ENCODE results near the gene NAIF1. TPM values are rescaled to one million over a fixed set of nuclear protein-coding genes. Genes with fewer than 3 reads are reported as not detected.
"Not testable (repeated sequence)": the region's sequence is repeated elsewhere in the genome, so short reads cannot be mapped to it uniquely, and the experiment has no call there.

Gene NAIF1
- polyA plus RNA-seq, 3 donors: 4.6 to 6.5 (median 5.6) TPM

DNA sequence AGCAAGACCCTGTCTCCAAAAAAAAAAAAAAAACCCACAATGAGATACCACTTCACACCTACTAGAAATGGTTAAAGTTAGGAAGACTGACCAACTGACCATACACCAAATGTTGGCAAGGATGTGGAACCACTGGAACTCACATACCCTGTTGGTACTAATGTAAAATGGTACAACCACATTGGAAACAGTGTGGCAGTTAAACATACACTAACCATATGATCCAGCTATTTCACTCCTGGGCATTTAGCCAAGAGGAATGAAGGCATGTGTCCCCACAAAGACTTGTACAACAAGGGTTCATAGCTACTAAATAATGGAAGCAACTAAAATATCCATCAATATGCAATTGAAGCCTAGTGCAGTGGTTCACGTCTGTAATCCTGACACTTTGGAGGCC lies 21.3 kb downstream of the NAIF1 start:
- H3K9me3 ChIP-seq (replicated peaks in 1 of 2; ENCODE audit: control insufficient read depth in 1 of 2, insufficient read depth in 1 of 2, low read length in 2 of 2): no peaks in the 10 kb centered on the region
- Mint-ChIP-seq H3K36me3 (no peaks in the 10 kb centered on the region), H3K9me3 (peaks cover 0 to 6% (median 0%) of the 10 kb centered on the region in 7 donors), H3K27ac (no peak overlapping the region), H3K4me1 (peaks cover 24% of the 10 kb centered on the region), H3K4me3 (no peak overlapping the region), H3K27me3 (ENCODE audit: low read depth in 3 of 3) (peaks cover 1 to 4% (median 1%) of the 10 kb centered on the region in 3 donors)
- TF ChIP-seq, protein P1, sequence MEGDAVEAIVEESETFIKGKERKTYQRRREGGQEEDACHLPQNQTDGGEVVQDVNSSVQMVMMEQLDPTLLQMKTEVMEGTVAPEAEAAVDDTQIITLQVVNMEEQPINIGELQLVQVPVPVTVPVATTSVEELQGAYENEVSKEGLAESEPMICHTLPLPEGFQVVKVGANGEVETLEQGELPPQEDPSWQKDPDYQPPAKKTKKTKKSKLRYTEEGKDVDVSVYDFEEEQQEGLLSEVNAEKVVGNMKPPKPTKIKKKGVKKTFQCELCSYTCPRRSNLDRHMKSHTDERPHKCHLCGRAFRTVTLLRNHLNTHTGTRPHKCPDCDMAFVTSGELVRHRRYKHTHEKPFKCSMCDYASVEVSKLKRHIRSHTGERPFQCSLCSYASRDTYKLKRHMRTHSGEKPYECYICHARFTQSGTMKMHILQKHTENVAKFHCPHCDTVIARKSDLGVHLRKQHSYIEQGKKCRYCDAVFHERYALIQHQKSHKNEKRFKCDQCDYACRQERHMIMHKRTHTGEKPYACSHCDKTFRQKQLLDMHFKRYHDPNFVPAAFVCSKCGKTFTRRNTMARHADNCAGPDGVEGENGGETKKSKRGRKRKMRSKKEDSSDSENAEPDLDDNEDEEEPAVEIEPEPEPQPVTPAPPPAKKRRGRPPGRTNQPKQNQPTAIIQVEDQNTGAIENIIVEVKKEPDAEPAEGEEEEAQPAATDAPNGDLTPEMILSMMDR (IDR thresholded peaks at IDR 0.05): no peak
- intact Hi-C loops (cut with micrococcal nuclease): no loop called here
- DNase-seq: no peak
- H3K27ac ChIP-seq (ENCODE audit: low read depth in 1 of 2, low read length in 2 of 2): no peak overlapping the region
- WGBS (ENCODE audit: insufficient coverage): no CpG with 5 or more reads among the region's 1 CpG
- peaks cover 13 to 20% of the 10 kb centered on the region in 2 donors for H3K4me1 ChIP-seq (ENCODE audit: control insufficient read depth in 1 of 2, insufficient read depth in 2 of 2, low read length in 2 of 2)
- H3K27me3 ChIP-seq (ENCODE audit: control insufficient read depth in 2 of 2, insufficient read depth in 2 of 2, low read length in 2 of 2): no peaks in the 10 kb centered on the region
- no peak overlapping the region for H3K4me3 ChIP-seq (replicated peaks in 1 of 3; ENCODE audit: low read depth in 2 of 3, low read length in 3 of 3)
- no peaks in the 10 kb centered on the region for H3K36me3 ChIP-seq (replicated peaks in 1 of 2; ENCODE audit: control insufficient read depth in 1 of 2, insufficient read depth in 2 of 2, low read length in 2 of 2)
- no peak overlapping the region for H3K9ac ChIP-seq (ENCODE audit: insufficient read depth, low read length, poor library complexity, severe bottlenecking)
- no peak overlapping the region for H3K4me2 ChIP-seq (replicated peaks; ENCODE audit: extremely low read depth, low read length, poor library complexity, severe bottlenecking)
- H4K20me1 ChIP-seq (ENCODE audit: insufficient read depth, low read length): no peaks in the 10 kb centered on the region
- H2AFZ ChIP-seq (ENCODE audit: insufficient read depth, low read depth, low read length, poor library complexity, severe bottlenecking): no peak overlapping the region
- no peaks in the 10 kb centered on the region for H3K79me2 ChIP-seq (ENCODE audit: insufficient read depth, low read length)

DNA sequence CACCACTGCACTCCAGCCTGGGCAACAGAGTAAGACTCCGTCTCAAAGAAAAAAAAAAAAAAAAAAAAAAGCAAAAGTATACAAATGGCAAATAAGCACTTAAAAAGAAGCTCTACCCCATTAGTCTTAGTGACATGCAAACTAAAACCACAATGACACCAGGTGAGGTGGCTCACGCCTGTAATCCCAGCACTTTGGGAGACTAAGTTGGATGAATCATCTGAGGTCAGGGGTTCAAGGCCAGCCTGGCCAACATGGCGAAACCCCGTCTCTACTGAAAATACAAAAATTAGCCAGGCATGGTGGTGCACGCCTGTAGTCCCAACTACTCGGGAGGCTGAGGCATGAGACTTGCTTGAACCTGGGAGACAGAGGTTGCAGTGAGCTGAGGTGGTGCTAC lies 21.7 kb downstream of the NAIF1 start:
- no CpG with 5 or more reads among the region's 6 CpGs for WGBS (ENCODE audit: insufficient coverage)
- intact Hi-C loops (cut with micrococcal nuclease); H3K27me3 ChIP-seq (ENCODE audit: control insufficient read depth in 2 of 2, insufficient read depth in 2 of 2, low read length in 2 of 2): not testable (repeated sequence)

More for the DNA sequence above, 21.7 kb downstream of the NAIF1 start:
- H3K9ac ChIP-seq (ENCODE audit: insufficient read depth, low read length, poor library complexity, severe bottlenecking); H3K9me3 ChIP-seq (replicated peaks in 1 of 2; ENCODE audit: control insufficient read depth in 1 of 2, insufficient read depth in 1 of 2, low read length in 2 of 2); H3K4me3 Mint-ChIP-seq; H3K27me3 Mint-ChIP-seq (ENCODE audit: low read depth in 3 of 3); H3K4me2 ChIP-seq (replicated peaks; ENCODE audit: extremely low read depth, low read length, poor library complexity, severe bottlenecking); H3K9me3 Mint-ChIP-seq; H2AFZ ChIP-seq (ENCODE audit: insufficient read depth, low read depth, low read length, poor library complexity, severe bottlenecking); H4K20me1 ChIP-seq (ENCODE audit: insufficient read depth, low read length); H3K4me3 ChIP-seq (replicated peaks in 1 of 3; ENCODE audit: low read depth in 2 of 3, low read length in 3 of 3); H3K36me3 ChIP-seq (replicated peaks in 1 of 2; ENCODE audit: control insufficient read depth in 1 of 2, insufficient read depth in 2 of 2, low read length in 2 of 2); H3K36me3 Mint-ChIP-seq; H3K79me2 ChIP-seq (ENCODE audit: insufficient read depth, low read length); H3K27ac Mint-ChIP-seq; H3K27ac ChIP-seq (ENCODE audit: low read depth in 1 of 2, low read length in 2 of 2); DNase-seq: not testable (repeated sequence)
- peaks cover 13 to 15% of the 10 kb centered on the region in 2 donors for H3K4me1 ChIP-seq (ENCODE audit: control insufficient read depth in 1 of 2, insufficient read depth in 2 of 2, low read length in 2 of 2)
- H3K4me1 Mint-ChIP-seq: peaks cover 20% of the 10 kb centered on the region

All from CD14-positive monocyte (primary cell).